SK-N-SH (cell line): ENCODE results near the gene ANKRD11. TPM values are rescaled to one million over a fixed set of nuclear protein-coding genes. Genes with fewer than 3 reads are reported as not detected.

Source experiments
- CTCF ChIA-PET: fragments of 300-600, 350-600 bp; formaldehyde crosslinking; extraction: SDS; loops from one replicate; lab custom pipeline; 2021; lab: Yijun Ruan, JAX
- POLR2A ChIA-PET: fragments of 350-600 bp; sonication (Branson Sonifier 250); formaldehyde crosslinking; extraction: SDS; loops from one replicate; lab custom pipeline; 2020; ENCODE audit warnings: antibody characterized with exemption, inconsistent platforms; lab: Yijun Ruan, JAX
- DNase-seq: peaks from one replicate; pipeline ENCODE4 v3.0.0; 2012
- H2AFZ ChIP-seq: fragments of 200-600 bp; sonication (generic); 2 replicates; pipeline ENCODE4 v1.8.1; 2016; ENCODE audit warnings: antibody characterized with exemption, mild to moderate bottlenecking, low read depth
- H3F3A ChIP-seq: fragments of 200-600 bp; sonication (generic); replicated peaks from 2 replicates; pipeline ENCODE3; 2016; ENCODE audit warnings: antibody characterized with exemption, mild to moderate bottlenecking; ENCODE audit not compliant: insufficient read depth
- H3K27ac ChIP-seq, 2 experiments: fragments of 200-500 bp in 1 of 2; fragments of 200-600 bp in 1 of 2; sonication (Bioruptor generic) in 1 of 2; sonication (generic), shearing (Covaris generic) in 1 of 2; 2 replicates each; pipeline versions ENCODE4 v1.5.1 to v1.6.1; 2014 to 2016; ENCODE audit warnings: low read depth in 2 of 2, inconsistent platforms in 1 of 2, low read length in 1 of 2, mild to moderate bottlenecking in 1 of 2, mixed read lengths in 1 of 2
- H3K27me3 ChIP-seq: fragments of 200-600 bp; sonication (generic), shearing (Covaris generic); 2 replicates; pipeline ENCODE4 v1.6.1; 2016; ENCODE audit warnings: mixed run types; ENCODE audit not compliant: insufficient read depth
- H3K36me3 ChIP-seq, 2 experiments: fragments of 200-500 bp in 1 of 2; fragments of 200-600 bp in 1 of 2; sonication (Bioruptor generic) in 1 of 2; sonication (generic) in 1 of 2; replicated peaks in 1 of 2; 2 replicates each; pipeline versions ENCODE3 to v1.5.1; 2014 to 2016; ENCODE audit warnings: low read length in 1 of 2, mild to moderate bottlenecking in 1 of 2; ENCODE audit not compliant: insufficient read depth in 2 of 2, control insufficient read depth in 1 of 2
- H3K4me1 ChIP-seq, 2 experiments: fragments of 200-500 bp in 1 of 2; fragments of 200-600 bp in 1 of 2; sonication (Bioruptor generic) in 1 of 2; sonication (generic), shearing (Covaris generic) in 1 of 2; 2 replicates each; pipeline versions ENCODE4 v1.5.1 to v1.6.1; 2014 to 2016; ENCODE audit warnings: low read depth in 1 of 2, low read length in 1 of 2, mixed run types in 1 of 2; ENCODE audit not compliant: insufficient read depth in 2 of 2, control insufficient read depth in 1 of 2
- H3K4me2 ChIP-seq: fragments of 200-600 bp; sonication (generic), shearing (Covaris generic); 2 replicates; pipeline ENCODE4 v1.6.1; 2017; ENCODE audit warnings: mixed run types
- H3K4me3 ChIP-seq, 2 experiments: fragments of 200-500 bp in 1 of 2; fragments of 200-600 bp in 1 of 2; sonication (Bioruptor generic) in 1 of 2; sonication (generic), shearing (Covaris generic) in 1 of 2; 2 replicates each; pipeline versions ENCODE4 v1.5.1 to v1.8.1; 2014 to 2016; ENCODE audit warnings: low read depth in 2 of 2, inconsistent platforms in 1 of 2, low read length in 1 of 2, mild to moderate bottlenecking in 1 of 2, mixed read lengths in 1 of 2, moderate library complexity in 1 of 2
- H3K79me2 ChIP-seq: fragments of 200-600 bp; sonication (generic); 2 replicates; pipeline ENCODE4 v1.8.1; 2017; ENCODE audit warnings: mild to moderate bottlenecking; ENCODE audit not compliant: insufficient read depth
- H3K9ac ChIP-seq: fragments of 200-600 bp; sonication (generic); 2 replicates; pipeline ENCODE4 v1.6.1; 2017; ENCODE audit warnings: mixed run types
- H3K9me2 ChIP-seq: fragments of 200-600 bp; sonication (generic); 2 replicates; pipeline ENCODE4 v1.6.1; 2017; ENCODE audit warnings: mixed run types
- H3K9me3 ChIP-seq: fragments of 200-600 bp; sonication (generic); 2 replicates; pipeline ENCODE4 v1.6.1; 2017; ENCODE audit warnings: mixed run types, mild to moderate bottlenecking, moderate library complexity
- H4K20me1 ChIP-seq: fragments of 200-600 bp; sonication (generic); 2 replicates; pipeline ENCODE4 v1.6.1; 2017; ENCODE audit warnings: mild to moderate bottlenecking, mixed run types; ENCODE audit not compliant: insufficient read depth
- ELF1 ChIP-seq: IDR thresholded peaks from 2 replicates; pipeline ENCODE4 v1.4.0; 2012
- EP300 ChIP-seq, 2 experiments: IDR thresholded peaks; 2 replicates each; pipeline versions ENCODE4 v1.4.0 to v1.6.1; 2012; ENCODE audit warnings: borderline replicate concordance in 1 of 2, low read depth in 1 of 2, low read length in 1 of 2
- FOXM1 ChIP-seq: IDR thresholded peaks from 2 replicates; pipeline ENCODE4 v1.4.0; 2012; ENCODE audit warnings: low read depth, mild to moderate bottlenecking
- GABPA ChIP-seq: IDR thresholded peaks from 2 replicates; pipeline ENCODE4 v1.4.0; 2012; ENCODE audit warnings: low read depth, mild to moderate bottlenecking
- GATA2 ChIP-seq: sonication (generic); formaldehyde crosslinking; IDR thresholded peaks from 2 replicates; pipeline ENCODE4 v1.5.0; 2020; ENCODE audit warnings: mild to moderate bottlenecking, missing genetic modification reagents
- IRF3 ChIP-seq: fragments of 150-350 bp; IDR thresholded peaks from 2 replicates; pipeline ENCODE4 v1.6.1; 2016; ENCODE audit warnings: mild to moderate bottlenecking, low read depth, low read length
- JUND ChIP-seq: IDR thresholded peaks from 2 replicates; pipeline ENCODE4 v1.4.0; 2012
- MAX ChIP-seq: IDR thresholded peaks from 2 replicates; pipeline ENCODE4 v1.4.0; 2012; ENCODE audit warnings: low read depth
- MEF2A ChIP-seq: IDR thresholded peaks from 2 replicates; pipeline ENCODE4 v1.4.0; 2012; ENCODE audit warnings: low read depth, borderline replicate concordance
- NRF1 ChIP-seq: IDR thresholded peaks from 2 replicates; pipeline ENCODE4 v1.6.1; 2012; ENCODE audit warnings: low read depth, mild to moderate bottlenecking, low read length
- PBX3 ChIP-seq: IDR thresholded peaks from 2 replicates; pipeline ENCODE4; 2012
- POLR2AphosphoS5 ChIP-seq: IDR thresholded peaks from 2 replicates; pipeline ENCODE4 v1.6.1; 2012; ENCODE audit warnings: low read depth, low read length
- REST ChIP-seq: IDR thresholded peaks from 2 replicates; pipeline ENCODE4 v1.6.1; 2012; ENCODE audit warnings: mild to moderate bottlenecking, low read depth, low read length, moderate library complexity
- TAF1 ChIP-seq: IDR thresholded peaks from 2 replicates; pipeline ENCODE4 v1.6.1; 2012; ENCODE audit warnings: low read depth, mild to moderate bottlenecking, low read length, moderate library complexity, borderline replicate concordance
- TEAD4 ChIP-seq: IDR thresholded peaks from 2 replicates; pipeline ENCODE4 v1.4.0; 2012; ENCODE audit warnings: mild to moderate bottlenecking, borderline replicate concordance; ENCODE audit not compliant: insufficient read depth
- USF1 ChIP-seq: IDR thresholded peaks from 2 replicates; pipeline ENCODE4 v1.4.0; 2012; ENCODE audit warnings: low read depth, borderline replicate concordance
- WGBS: methylation state at CpG from one replicate; pipeline ENCODE4 v1.1.6; 2017; ENCODE audit warnings: low lambda C conversion rate; 5-methylcytosine and 5-hydroxymethylcytosine counted together
- polyA plus RNA-seq, 3 experiments: library from polyadenylated mRNA; depleted of rRNA; stranded (reverse); fragments of >200 nt; gene quantifications; 2 replicates each; pipeline ENCODE4 v1.2.3, GENCODE V29; 2012

Gene ANKRD11
- polyA plus RNA-seq, 1 of the 3 experiments (the other 2 are of a cell fraction) = 50.2 TPM

- peaks cover 66% of the 10 kb centered on the region for H3K79me2 ChIP-seq
- no peak overlapping the region for H3K4me2 ChIP-seq
- peaks cover 7 to 14% of the 10 kb centered on the region in 2 experiments for H3K36me3 ChIP-seq
- 98% methylated on average over 7 of the region's 8 CpGs for WGBS
- ChIA-PET POLR2A (no interaction called here), CTCF (interaction anchor here (0.9 to 1.7 kb wide), 3 partner anchors 11 to 14 kb away, joined by 3 to 6 read pairs (median 5); no protein-coding TSS in a partner anchor)
- H4K20me1 ChIP-seq = peaks cover 62% of the 10 kb centered on the region
- peak overlapping the region in 1 of 2 experiments; percentile 0; a peak in 1 of 4 replicates for H3K27ac ChIP-seq
- no peaks in the 10 kb centered on the region for H3K9me2 ChIP-seq
- H2AFZ ChIP-seq = no peak overlapping the region
- H3K9ac ChIP-seq = no peak overlapping the region
- TF ChIP-seq USF1 (no peak), TAF1 (no peak), JUND (no peak), POLR2AphosphoS5 (no peak), PBX3 (no peak), IRF3 (no peak), NRF1 (no peak), ELF1 (no peak), REST (no peak), FOXM1 (no peak), MAX (no peak), MEF2A (no peak), GATA2 (no peak), GABPA (no peak), EP300 (IDR thresholded peaks at IDR 0.05; ENCODE audit: borderline replicate concordance in 1 of 2, low read depth in 1 of 2, low read length in 1 of 2) (no peak), TEAD4 (no peak)
- no peaks in the 10 kb centered on the region for H3K9me3 ChIP-seq
- H3K4me1 ChIP-seq = peaks cover 8 to 31% of the 10 kb centered on the region in 2 experiments; a peak in 3 of 4 replicates
- no peak overlapping the region for H3K4me3 ChIP-seq
- peaks cover 19% of the 10 kb centered on the region for H3F3A ChIP-seq
- no peak for DNase-seq
- no peaks in the 10 kb centered on the region for H3K27me3 ChIP-seq
Observed at GRCh38 chr16:89303617-89304016, 186.7 kb downstream of the ANKRD11 start.
